Measurements from ENCODE around the gene P3H2.
A peak's percentile ranks its signal among the peaks of the same experiment; 100 is the strongest.

The P3H2 gene

DNA sequence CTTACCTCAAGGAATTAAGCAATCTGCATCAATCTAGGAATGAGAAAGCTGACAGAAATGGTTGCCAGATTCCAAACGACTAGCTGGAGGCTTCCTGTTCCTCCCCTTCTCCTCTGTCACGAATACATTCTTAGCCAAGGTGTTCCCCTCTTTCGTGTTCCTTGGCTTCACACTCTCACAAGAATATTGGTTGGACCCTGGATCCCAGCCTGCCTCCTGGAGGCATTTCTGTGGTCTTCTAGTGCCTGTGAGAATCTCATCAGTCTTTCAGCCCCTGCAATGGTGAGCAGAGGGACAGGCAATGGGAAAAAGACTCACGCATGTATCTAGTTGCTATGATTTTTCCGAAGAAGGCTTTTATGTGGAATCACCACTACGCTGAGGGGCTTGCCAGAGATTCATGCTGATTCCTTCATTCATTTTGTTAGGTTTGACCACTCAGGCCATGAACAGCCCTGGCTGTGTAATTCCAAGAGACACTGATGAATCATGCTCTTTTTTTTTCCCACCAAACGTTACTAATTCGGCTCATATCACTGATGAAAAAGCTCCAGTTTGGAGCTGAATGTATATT is 1.6 kb upstream of the P3H2 start:
- Histone ChIP-seq H3K4me3 (ENCODE audit: low read length) (no peak overlapping the region), H3K9ac (ENCODE audit: low read length) (no peak overlapping the region), H3K27me3 (ENCODE audit: control insufficient read depth, insufficient read depth, low read length) (no peaks in the 10 kb centered on the region)

DNA sequence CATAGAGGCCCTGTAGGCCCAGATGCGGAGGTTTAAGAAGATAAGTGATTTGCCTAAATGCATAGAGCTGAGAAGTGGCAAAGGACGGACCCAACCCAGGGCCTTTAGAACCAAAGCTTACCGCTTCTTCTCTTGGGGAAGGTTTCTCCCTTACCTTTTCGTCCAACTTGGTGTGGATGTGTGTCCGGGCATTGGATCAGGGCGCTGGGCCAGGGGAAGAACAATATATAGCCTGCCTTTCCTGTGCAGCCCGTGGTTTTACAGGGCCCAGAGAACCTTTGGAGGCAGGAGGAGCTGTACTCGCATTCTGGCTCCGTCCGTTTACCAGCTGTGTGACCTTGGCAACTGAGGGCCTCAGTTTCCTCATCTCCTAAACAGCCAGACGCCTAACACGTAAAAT is 686 bp upstream of the P3H2 start:
- H3K4me3 ChIP-seq (ENCODE audit: low read length), result no peak overlapping the region
- H3K9ac ChIP-seq (ENCODE audit: low read length), result no peak overlapping the region
- H3K27me3 ChIP-seq (ENCODE audit: control insufficient read depth, insufficient read depth, low read length), result no peaks in the 10 kb centered on the region
- H3K9me3 ChIP-seq (ENCODE audit: control insufficient read depth, low read length), result no peaks in the 10 kb centered on the region
- no peaks in the 10 kb centered on the region for H3K36me3 ChIP-seq (ENCODE audit: control insufficient read depth, insufficient read depth, low read length)
- peaks cover 6% of the 10 kb centered on the region for H3K4me1 ChIP-seq (ENCODE audit: control insufficient read depth, insufficient read depth, low read length)

More for the DNA sequence above, 1.6 kb upstream of the P3H2 start:
- Histone ChIP-seq H3K4me1 (ENCODE audit: control insufficient read depth, insufficient read depth, low read length) (peaks cover 13% of the 10 kb centered on the region), H3K9me3 (ENCODE audit: control insufficient read depth, low read length) (no peaks in the 10 kb centered on the region), H3K36me3 (ENCODE audit: control insufficient read depth, insufficient read depth, low read length) (no peaks in the 10 kb centered on the region)

DNA sequence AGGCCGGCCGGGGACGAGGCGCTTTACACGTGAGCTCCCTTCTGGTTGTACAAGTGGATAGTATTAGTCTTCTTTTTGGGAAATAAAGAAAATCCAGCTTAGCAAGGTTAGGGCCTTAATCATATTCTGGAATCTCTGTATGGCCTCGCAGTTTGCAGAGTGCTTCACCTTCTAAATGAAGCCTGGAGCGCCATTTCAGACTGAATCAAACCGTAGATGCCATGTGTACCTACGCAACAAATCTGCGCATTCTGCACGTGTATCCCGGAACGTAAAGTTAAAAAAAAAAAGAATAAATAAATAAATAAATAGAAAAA is 322 bp upstream of the P3H2 start:
- no peaks in the 10 kb centered on the region for H3K36me3 ChIP-seq (ENCODE audit: control insufficient read depth, insufficient read depth, low read length)
- H3K4me3 ChIP-seq (ENCODE audit: low read length), result no peak overlapping the region
- peaks cover 5% of the 10 kb centered on the region for H3K4me1 ChIP-seq (ENCODE audit: control insufficient read depth, insufficient read depth, low read length)
- H3K27me3 ChIP-seq (ENCODE audit: control insufficient read depth, insufficient read depth, low read length), result no peaks in the 10 kb centered on the region
- H3K9me3 ChIP-seq (ENCODE audit: control insufficient read depth, low read length), result no peaks in the 10 kb centered on the region
- peak overlapping the region; percentile 68 for H3K9ac ChIP-seq (ENCODE audit: low read length)

DNA sequence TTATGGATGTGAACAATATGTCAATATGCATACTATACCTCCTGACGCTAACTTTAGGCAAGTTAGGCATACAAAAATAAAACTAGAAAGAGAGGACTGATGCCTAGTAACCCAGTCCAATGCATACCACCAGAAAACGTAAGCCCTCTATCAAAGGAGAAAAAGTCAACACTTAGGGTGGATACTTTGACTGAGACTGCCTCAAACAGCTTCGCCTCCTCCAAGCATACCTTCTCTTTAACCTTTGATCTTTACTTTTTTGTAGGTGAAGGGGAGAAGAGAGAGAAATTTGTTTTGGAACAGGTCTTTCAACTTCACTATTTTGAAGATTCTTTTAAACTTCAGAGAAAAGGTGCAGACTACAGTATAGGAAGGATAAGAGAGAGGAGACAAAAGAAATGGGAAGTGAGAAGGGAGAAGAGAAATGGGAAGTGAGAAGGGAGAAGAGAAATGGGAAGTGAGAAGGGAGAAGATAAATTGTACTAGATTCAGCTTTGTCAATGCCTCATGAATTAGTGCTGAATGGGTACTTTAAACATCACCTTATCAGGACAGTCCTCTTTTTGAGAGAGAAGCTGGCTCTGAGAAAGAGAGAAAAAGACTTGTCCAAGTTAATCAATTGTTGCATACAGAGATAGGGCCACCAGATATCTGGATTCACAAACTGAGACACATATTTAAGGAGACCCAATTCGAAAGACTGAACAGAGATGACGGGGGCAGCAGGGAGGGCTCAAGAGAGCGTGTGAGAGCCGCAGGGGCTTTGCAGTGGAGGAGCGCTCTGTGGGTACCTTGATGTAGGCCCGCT is 1.0 kb downstream of the P3H2 start:
- no peaks in the 10 kb centered on the region for H3K9me3 ChIP-seq (ENCODE audit: control insufficient read depth, low read length)
- no peaks in the 10 kb centered on the region for H3K27me3 ChIP-seq (ENCODE audit: control insufficient read depth, insufficient read depth, low read length)
- peak overlapping the region; percentile 68 for H3K4me3 ChIP-seq (ENCODE audit: low read length)
- H3K36me3 ChIP-seq (ENCODE audit: control insufficient read depth, insufficient read depth, low read length), result no peaks in the 10 kb centered on the region
- peak overlapping the region; percentile 68 for H3K9ac ChIP-seq (ENCODE audit: low read length)
- peaks cover 5% of the 10 kb centered on the region for H3K4me1 ChIP-seq (ENCODE audit: control insufficient read depth, insufficient read depth, low read length)

DNA sequence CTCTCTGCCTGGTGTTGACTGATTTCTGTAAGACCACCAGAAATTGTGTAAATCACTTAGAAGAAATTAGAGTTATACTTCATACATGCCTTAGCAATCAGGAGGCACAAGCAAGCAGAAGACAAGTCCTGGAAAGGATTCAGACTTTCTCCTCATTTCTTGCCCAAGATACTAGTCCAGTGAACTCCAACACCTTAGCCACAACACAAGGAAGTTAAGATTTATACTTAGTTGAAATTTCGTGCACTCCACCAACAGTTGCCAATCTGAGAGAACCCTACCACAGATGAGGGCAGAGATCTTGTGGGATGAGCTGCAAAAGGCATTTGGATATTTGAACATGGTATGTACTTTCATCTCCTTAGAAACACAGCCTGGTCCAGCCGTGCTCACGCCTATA is 2.3 kb downstream of the P3H2 start:
- Histone ChIP-seq H3K9ac (ENCODE audit: low read length) (no peak overlapping the region), H3K4me1 (ENCODE audit: control insufficient read depth, insufficient read depth, low read length) (peaks cover 5% of the 10 kb centered on the region), H3K9me3 (ENCODE audit: control insufficient read depth, low read length) (no peaks in the 10 kb centered on the region), H3K36me3 (ENCODE audit: control insufficient read depth, insufficient read depth, low read length) (no peaks in the 10 kb centered on the region), H3K4me3 (ENCODE audit: low read length) (no peak overlapping the region), H3K27me3 (ENCODE audit: control insufficient read depth, insufficient read depth, low read length) (no peaks in the 10 kb centered on the region)

DNA sequence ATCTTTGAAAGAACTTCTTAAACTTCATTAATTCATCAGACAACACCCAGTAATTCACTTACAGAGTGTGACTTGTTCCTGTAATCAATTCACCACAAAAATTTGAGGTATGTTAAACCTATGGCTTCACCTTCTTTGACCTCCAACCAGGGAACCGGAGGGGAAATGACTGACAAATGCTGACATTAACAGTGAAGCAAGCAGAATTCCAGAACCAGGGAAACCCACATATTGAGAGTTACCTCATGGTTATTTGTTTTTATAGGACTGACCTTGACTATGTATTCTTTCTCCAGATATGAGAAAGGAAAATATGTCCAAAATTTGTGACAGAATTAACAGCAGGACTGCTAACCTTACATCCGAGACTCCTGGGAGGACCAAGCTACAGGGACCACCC is 2.7 kb downstream of the P3H2 start:
- H3K9ac ChIP-seq (ENCODE audit: low read length), result no peak overlapping the region
- H3K4me1 ChIP-seq (ENCODE audit: control insufficient read depth, insufficient read depth, low read length), result peaks cover 5% of the 10 kb centered on the region
- H3K9me3 ChIP-seq (ENCODE audit: control insufficient read depth, low read length), result no peaks in the 10 kb centered on the region
- no peaks in the 10 kb centered on the region for H3K27me3 ChIP-seq (ENCODE audit: control insufficient read depth, insufficient read depth, low read length)
- H3K4me3 ChIP-seq (ENCODE audit: low read length), result no peak overlapping the region
- H3K36me3 ChIP-seq (ENCODE audit: control insufficient read depth, insufficient read depth, low read length), result no peaks in the 10 kb centered on the region

DNA sequence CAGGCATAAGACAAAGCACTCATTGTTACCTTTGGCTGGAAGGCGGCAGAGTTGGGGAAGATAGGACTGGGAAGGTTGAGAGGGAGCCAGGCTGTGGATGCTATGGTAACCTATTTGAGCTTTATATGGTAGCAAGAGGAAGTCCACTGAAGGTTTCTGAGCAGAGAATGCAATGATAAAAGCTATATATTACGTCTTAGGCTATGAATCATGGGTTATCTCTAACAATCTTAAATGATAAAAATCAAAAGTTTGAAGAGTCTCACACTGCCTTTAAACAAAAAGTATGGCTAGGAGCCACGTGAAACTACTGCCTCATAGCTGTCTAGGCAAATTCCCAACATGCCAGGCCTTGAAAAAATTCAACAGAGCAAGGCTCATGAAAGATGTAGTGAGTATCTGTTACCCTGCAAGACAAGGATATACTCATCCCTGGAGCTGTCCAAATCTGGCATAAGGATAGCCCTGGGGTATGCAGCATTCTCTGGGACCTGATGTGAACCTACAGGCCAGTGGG is 4.1 kb downstream of the P3H2 start:
- H3K36me3 ChIP-seq (ENCODE audit: control insufficient read depth, insufficient read depth, low read length), result no peaks in the 10 kb centered on the region
- H3K4me3 ChIP-seq (ENCODE audit: low read length), result no peak overlapping the region
- H3K9me3 ChIP-seq (ENCODE audit: control insufficient read depth, low read length), result no peaks in the 10 kb centered on the region
- H3K4me1 ChIP-seq (ENCODE audit: control insufficient read depth, insufficient read depth, low read length), result peaks cover 5% of the 10 kb centered on the region
- H3K27me3 ChIP-seq (ENCODE audit: control insufficient read depth, insufficient read depth, low read length), result no peaks in the 10 kb centered on the region
- H3K9ac ChIP-seq (ENCODE audit: low read length), result no peak overlapping the region

DNA sequence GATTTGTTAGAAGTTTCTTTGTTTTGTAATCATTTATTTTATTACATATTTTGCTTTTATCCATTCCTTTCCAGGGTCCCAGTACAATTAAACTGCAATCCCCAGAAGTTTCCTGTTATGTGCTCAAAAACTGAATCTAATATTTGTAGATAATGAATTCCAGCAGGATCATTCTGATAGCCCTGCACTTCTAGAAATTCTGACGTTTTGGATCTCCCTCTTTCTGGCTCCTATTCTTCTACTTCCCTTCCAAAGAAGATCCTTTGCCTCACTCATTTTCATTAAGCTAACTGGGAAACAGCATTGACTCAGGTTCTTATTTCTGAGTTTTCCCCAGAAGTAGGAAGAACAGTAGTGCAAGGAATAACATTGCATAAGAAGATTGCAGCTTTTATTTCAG is 9.9 kb downstream of the P3H2 start:
- Histone ChIP-seq H3K9ac (ENCODE audit: low read length) (no peak overlapping the region), H3K4me3 (ENCODE audit: low read length) (no peak overlapping the region), H3K27me3 (ENCODE audit: control insufficient read depth, insufficient read depth, low read length) (no peaks in the 10 kb centered on the region), H3K36me3 (ENCODE audit: control insufficient read depth, insufficient read depth, low read length) (no peaks in the 10 kb centered on the region), H3K4me1 (ENCODE audit: control insufficient read depth, insufficient read depth, low read length) (no peaks in the 10 kb centered on the region), H3K9me3 (ENCODE audit: control insufficient read depth, low read length) (no peaks in the 10 kb centered on the region)

DNA sequence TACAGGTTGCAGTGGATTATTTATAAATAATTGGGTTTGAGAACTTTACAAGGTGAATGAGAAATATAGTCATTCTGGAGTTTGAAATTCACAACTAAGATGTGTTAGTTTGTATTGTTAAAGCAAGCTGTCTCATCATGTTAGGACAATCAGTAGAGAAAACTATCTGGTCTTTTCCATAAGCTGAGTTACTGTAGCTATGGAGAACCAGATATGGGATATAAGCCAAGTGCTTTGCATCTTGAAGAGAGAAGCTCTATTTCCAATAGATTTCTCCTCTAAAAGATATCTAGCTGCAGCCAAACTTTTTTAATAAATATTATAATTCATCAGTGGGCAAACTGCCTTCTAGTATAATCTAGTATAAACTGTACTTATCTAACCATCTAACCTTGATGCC is 11.3 kb downstream of the P3H2 start:
- Histone ChIP-seq H3K36me3 (ENCODE audit: control insufficient read depth, insufficient read depth, low read length) (no peaks in the 10 kb centered on the region), H3K4me1 (ENCODE audit: control insufficient read depth, insufficient read depth, low read length) (no peaks in the 10 kb centered on the region), H3K4me3 (ENCODE audit: low read length) (no peak overlapping the region), H3K9ac (ENCODE audit: low read length) (no peak overlapping the region), H3K9me3 (ENCODE audit: control insufficient read depth, low read length) (no peaks in the 10 kb centered on the region), H3K27me3 (ENCODE audit: control insufficient read depth, insufficient read depth, low read length) (no peaks in the 10 kb centered on the region)

DNA sequence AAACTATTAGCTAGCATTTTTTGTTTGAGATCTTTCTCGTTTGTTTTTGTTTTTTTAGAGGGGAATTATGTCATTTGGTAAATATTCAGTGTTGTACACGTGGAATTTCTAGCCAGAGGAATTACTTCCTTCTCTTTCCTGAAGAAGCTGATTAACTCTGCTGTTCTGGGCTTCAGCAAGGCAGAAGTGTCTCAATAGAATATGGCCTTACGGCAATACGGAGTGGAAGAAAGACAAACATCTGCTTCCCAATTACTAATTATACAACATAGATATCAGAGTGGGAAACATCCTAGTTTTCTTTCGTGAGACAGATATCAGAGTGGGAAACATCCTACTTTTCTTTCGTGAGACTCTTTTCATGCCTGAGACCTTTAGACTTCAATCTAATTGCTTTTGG is 11.9 kb downstream of the P3H2 start:
- no peaks in the 10 kb centered on the region for H3K27me3 ChIP-seq (ENCODE audit: control insufficient read depth, insufficient read depth, low read length)
- H3K9ac ChIP-seq (ENCODE audit: low read length), result no peak overlapping the region
- no peaks in the 10 kb centered on the region for H3K9me3 ChIP-seq (ENCODE audit: control insufficient read depth, low read length)
- H3K4me3 ChIP-seq (ENCODE audit: low read length), result no peak overlapping the region
- H3K4me1 ChIP-seq (ENCODE audit: control insufficient read depth, insufficient read depth, low read length), result no peaks in the 10 kb centered on the region
- no peaks in the 10 kb centered on the region for H3K36me3 ChIP-seq (ENCODE audit: control insufficient read depth, insufficient read depth, low read length)

DNA sequence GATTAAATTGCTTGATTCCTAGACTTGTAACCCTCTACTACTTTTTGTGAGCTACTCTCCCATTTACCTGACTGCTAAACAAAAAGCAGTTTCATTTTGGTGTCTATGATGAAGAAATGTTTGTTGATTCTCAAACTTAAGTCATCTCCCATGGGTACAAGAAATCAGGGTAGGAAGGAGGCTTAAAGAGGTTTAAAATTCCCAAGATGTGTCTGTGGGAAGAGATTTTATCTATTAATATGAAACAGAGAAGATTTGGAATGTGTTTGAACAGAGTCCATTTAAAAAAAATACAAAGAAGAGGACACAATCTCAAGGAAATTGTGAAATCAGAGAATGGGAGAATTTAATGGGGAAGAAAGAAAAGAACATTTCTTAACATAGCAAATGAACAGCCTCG is 14.8 kb downstream of the P3H2 start:
- no peaks in the 10 kb centered on the region for H3K36me3 ChIP-seq (ENCODE audit: control insufficient read depth, insufficient read depth, low read length)
- H3K27me3 ChIP-seq (ENCODE audit: control insufficient read depth, insufficient read depth, low read length), result no peaks in the 10 kb centered on the region
- H3K9me3 ChIP-seq (ENCODE audit: control insufficient read depth, low read length), result no peaks in the 10 kb centered on the region
- H3K4me3 ChIP-seq (ENCODE audit: low read length), result no peak overlapping the region
- H3K9ac ChIP-seq (ENCODE audit: low read length), result no peak overlapping the region
- H3K4me1 ChIP-seq (ENCODE audit: control insufficient read depth, insufficient read depth, low read length), result peaks cover 6% of the 10 kb centered on the region

DNA sequence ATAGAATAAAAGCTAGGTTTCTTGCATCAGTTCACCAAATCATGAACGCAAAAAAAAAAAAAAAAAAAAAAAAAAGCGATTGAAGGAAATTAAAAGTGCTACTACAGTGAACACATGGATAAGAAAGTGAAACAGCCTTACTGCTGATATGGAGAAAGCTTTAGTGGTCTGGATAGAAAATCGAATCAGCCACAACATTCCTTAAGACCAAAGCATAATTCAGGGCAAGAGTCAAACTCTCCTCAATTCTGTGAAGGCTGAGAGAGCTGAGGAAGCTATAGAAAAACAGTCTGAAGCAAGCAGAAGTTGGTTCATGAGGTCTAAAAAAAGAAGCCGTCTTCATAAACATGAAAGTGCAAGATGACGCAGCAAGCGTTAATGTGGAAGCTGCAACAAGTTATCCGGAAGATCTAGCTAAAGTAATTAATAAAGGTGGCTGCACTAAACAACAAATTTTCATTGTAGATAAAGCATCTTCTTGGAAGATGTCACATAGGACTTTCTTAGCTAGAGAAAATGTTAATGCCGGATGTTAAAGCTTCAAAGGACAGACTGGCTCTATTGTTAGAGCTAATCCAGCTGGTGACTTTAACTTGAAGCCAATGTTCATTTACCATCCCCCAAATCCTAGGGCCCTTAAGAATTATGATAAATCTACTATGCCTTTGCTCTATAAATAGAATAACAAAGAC is 19.2 kb downstream of the P3H2 start:
- Histone ChIP-seq H3K9ac (ENCODE audit: low read length) (peak overlapping the region; percentile 35), H3K27me3 (ENCODE audit: control insufficient read depth, insufficient read depth, low read length) (no peaks in the 10 kb centered on the region), H3K9me3 (ENCODE audit: control insufficient read depth, low read length) (no peaks in the 10 kb centered on the region), H3K36me3 (ENCODE audit: control insufficient read depth, insufficient read depth, low read length) (no peaks in the 10 kb centered on the region), H3K4me1 (ENCODE audit: control insufficient read depth, insufficient read depth, low read length) (peaks cover 12% of the 10 kb centered on the region), H3K4me3 (ENCODE audit: low read length) (no peak overlapping the region)

Measured in mucosa of stomach (tissue), 1 donor.